Spleen (tissue), 11 donors: ENCODE results near the gene XYLT1. TPM values are rescaled to one million over a fixed set of nuclear protein-coding genes. Genes with fewer than 3 reads are reported as not detected.

Source experiments
- DNase-seq: peaks from one replicate; pipeline ENCODE4 v3.0.0-alpha.2; 2020
- H3K27ac ChIP-seq, 8 donors: fragments of 200-600 bp; sonication (generic) in 7 of 8; 1 replicate in 4 of 8; 2 replicates in 4 of 8; pipeline versions ENCODE4 v1.5.0 to v1.8.0; 2016 to 2021; ENCODE audit warnings: inconsistent platforms in 4 of 8, mild to moderate bottlenecking in 4 of 8, moderate library complexity in 1 of 8
- H3K27me3 ChIP-seq, 7 donors: fragments of 200-600 bp; sonication (generic) in 6 of 7; replicated peaks in 1 of 7; 1 replicate in 4 of 7; 2 replicates in 3 of 7; pipeline versions ENCODE4 v1.5.0 to v1.8.0; 2016 to 2021; ENCODE audit warnings: inconsistent platforms in 3 of 7, mild to moderate bottlenecking in 1 of 7
- H3K36me3 ChIP-seq, 6 donors: fragments of 200-600 bp; sonication (generic) in 5 of 6; 1 replicate in 4 of 6; 2 replicates in 2 of 6; pipeline versions ENCODE4 v1.5.0 to v1.8.0; 2016 to 2021; ENCODE audit warnings: inconsistent platforms in 2 of 6
- H3K4me1 ChIP-seq, 6 donors: fragments of 200-600 bp; sonication (generic) in 5 of 6; 1 replicate in 3 of 6; 2 replicates in 3 of 6; pipeline versions ENCODE4 v1.5.0 to v1.8.0; 2016 to 2021; ENCODE audit warnings: inconsistent platforms in 3 of 6
- H3K4me3 ChIP-seq, 8 donors: fragments of 200-600 bp; sonication (generic) in 7 of 8; 1 replicate in 4 of 8; 2 replicates in 4 of 8; pipeline versions ENCODE4 v1.5.0 to v1.8.0; 2016 to 2021; ENCODE audit warnings: inconsistent platforms in 4 of 8, mild to moderate bottlenecking in 4 of 8, moderate library complexity in 2 of 8
- H3K9me3 ChIP-seq, 8 donors: fragments of 200-600 bp; sonication (generic) in 7 of 8; 1 replicate in 4 of 8; 2 replicates in 4 of 8; pipeline versions ENCODE4 v1.5.0 to v1.8.0; 2016 to 2021; ENCODE audit warnings: inconsistent platforms in 4 of 8
- CTCF ChIP-seq, 11 experiments: fragments of 200-600 bp in 7 of 11; fragments of 450-650 bp in 4 of 11; sonication (generic) in 4 of 11; IDR thresholded peaks in 8 of 11; conservative IDR thresholded peaks in 3 of 11; 1 replicate in 7 of 11; 2 replicates in 4 of 11; pipeline versions ENCODE4 v1.4.0 to v1.8.0; 2016 to 2021; ENCODE audit warnings: antibody characterized with exemption in 11 of 11, inconsistent platforms in 4 of 11, mild to moderate bottlenecking in 1 of 11
- POLR2A ChIP-seq, 3 donors: fragments of 450-650 bp; IDR thresholded peaks; one replicate each; pipeline ENCODE4 v1.5.1; 2017; ENCODE audit warnings: antibody characterized with exemption in 3 of 3, mild to moderate bottlenecking in 1 of 3
- POLR2AphosphoS5 ChIP-seq, 3 donors: sonication (generic); formaldehyde crosslinking; IDR thresholded peaks; one replicate each; pipeline ENCODE4 v1.5.1; 2017; ENCODE audit warnings: antibody characterized with exemption in 3 of 3
- WGBS, 5 donors: extraction: QIAGEN DNeasy Blood & Tissue Kit in 3 of 5; methylation state at CpG; one replicate each; pipeline versions ENCODE4 v1.1.5 to v1.1.7; 2013 to 2018; 5-methylcytosine and 5-hydroxymethylcytosine counted together
- intact Hi-C: fragments of 100-400 bp; cut with DNase I; formaldehyde crosslinking; loops from one replicate; pipeline ENCODE4 v1.15.0; 2023; ENCODE audit warnings: low total_unique reads
- polyA plus RNA-seq, 3 donors: library from polyadenylated mRNA; stranded (reverse); fragments of 200-250 nt; gene quantifications; one replicate each; pipeline ENCODE4 v1.2.1, GENCODE V29; 2013
- total RNA-seq, 7 donors: library from RNA; depleted of rRNA in 3 of 7; stranded (reverse); fragments of >200 nt in 3 of 7; fragmentation: NEBNext Ultra II Directional in 4 of 7; extraction: Animal tissue kit (Norgen Biotek cat#: 25700) in 4 of 7; gene quantifications; one replicate each; pipeline versions ENCODE4 v1.1.0 to v1.2.1, GENCODE V29; 2016 to 2021
- donor health status: healthy with polysubstance abuse.
- donor health status: DM: no; HTN: no; CAD: no; lungs with moderate emphysema.
- donor health status: DM: no; HTN: no; CAD: no.
- donor health status: Bipolar disorder and iron deficiency.
- donor health status: healthy.
- donor health status: DM: no; HTN: no; CAD: no.
- donor health status: DM: yes; HTN: yes; CAD: no.

XYLT1 gene
- total and polyA plus RNA-seq, 10 donors, result 2.1 to 40.7 (median 23.5) TPM

DNA sequence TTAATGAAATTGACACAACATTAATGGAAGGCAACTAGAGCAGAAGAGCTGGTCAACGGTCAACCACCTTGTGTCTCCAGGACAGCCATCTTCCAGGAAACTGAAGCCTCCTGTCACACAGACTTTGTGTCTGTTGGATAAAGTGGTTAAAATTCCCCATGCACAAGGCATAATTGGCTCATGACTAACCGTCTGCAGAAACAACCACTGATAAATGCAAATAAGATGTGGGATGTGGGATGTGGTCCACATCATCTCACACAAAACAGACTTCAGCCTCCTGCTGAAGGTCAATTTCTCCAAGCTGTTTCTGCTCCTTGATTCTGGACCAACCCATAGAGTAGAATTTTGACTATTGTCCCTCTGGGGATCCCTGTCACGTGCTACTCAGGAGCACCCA, 26.9 kb upstream of the XYLT1 start:
- no peak overlapping the region for H3K4me3 ChIP-seq
- H3K4me1 ChIP-seq, result no peaks in the 10 kb centered on the region
- H3K27ac ChIP-seq, result no peak overlapping the region
- peaks cover 0 to 5% (median 0%) of the 10 kb centered on the region in 8 donors for H3K9me3 ChIP-seq
- intact Hi-C loops, result no loop called here
- no peak for DNase-seq
- WGBS, 5 donors, result 67 to 85% (median 84%) methylated on average over 3 of the region's 3 CpGs
- H3K36me3 ChIP-seq, result no peaks in the 10 kb centered on the region
- no peak for TF ChIP-seq POLR2A (IDR thresholded peaks at IDR 0.05)
- TF ChIP-seq POLR2AphosphoS5 (IDR thresholded peaks at IDR 0.05), result no peak
- no peak for TF ChIP-seq CTCF (IDR thresholded peaks at IDR 0.05 in 8 of 11, conservative IDR thresholded peaks at IDR 0.05 in 3 of 11)
- no peaks in the 10 kb centered on the region for H3K27me3 ChIP-seq

GRCh38 chr16:17496891-17497290, 26.1 kb upstream of the XYLT1 start:
- intact Hi-C loops, result no loop called here
- TF ChIP-seq POLR2AphosphoS5 (IDR thresholded peaks at IDR 0.05) (no peak), CTCF (IDR thresholded peaks at IDR 0.05 in 8 of 11, conservative IDR thresholded peaks at IDR 0.05 in 3 of 11) (no peak), POLR2A (IDR thresholded peaks at IDR 0.05) (no peak)
- DNase-seq, result no peak
- H3K4me1 ChIP-seq, result no peaks in the 10 kb centered on the region
- no peaks in the 10 kb centered on the region for H3K36me3 ChIP-seq
- H3K27me3 ChIP-seq, result no peaks in the 10 kb centered on the region
- H3K27ac ChIP-seq, result no peak overlapping the region
- H3K9me3 ChIP-seq, result peaks cover 0 to 10% (median 2%) of the 10 kb centered on the region in 8 donors
- H3K4me3 ChIP-seq, result no peak overlapping the region

DNA sequence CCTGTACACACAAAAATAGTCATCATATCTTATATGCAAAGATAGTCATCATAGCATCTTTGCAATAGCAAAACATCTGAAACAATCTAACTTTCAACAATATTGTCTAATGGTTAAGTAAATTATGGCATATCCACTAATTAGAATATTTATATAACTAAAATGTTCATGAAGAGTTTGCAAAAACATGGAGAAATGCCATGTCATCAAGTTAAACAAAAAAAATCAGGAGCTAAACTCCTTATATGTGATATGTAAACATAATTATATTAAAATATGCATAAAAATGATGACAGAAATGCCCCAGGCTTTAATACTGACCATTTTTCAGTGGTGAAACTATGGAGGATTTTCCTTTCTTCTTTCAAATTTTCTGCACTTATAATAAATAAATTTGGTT, 22.3 kb upstream of the XYLT1 start:
- H3K27me3 ChIP-seq, result no peaks in the 10 kb centered on the region
- intact Hi-C loops, result no loop called here
- peaks cover 0 to 10% (median 2%) of the 10 kb centered on the region in 8 donors for H3K9me3 ChIP-seq
- no peaks in the 10 kb centered on the region for H3K36me3 ChIP-seq
- H3K4me3 ChIP-seq, result no peak overlapping the region
- H3K4me1 ChIP-seq, result no peaks in the 10 kb centered on the region
- H3K27ac ChIP-seq, result no peak overlapping the region
- no peak for DNase-seq
- no peak for TF ChIP-seq CTCF (IDR thresholded peaks at IDR 0.05 in 8 of 11, conservative IDR thresholded peaks at IDR 0.05 in 3 of 11)
- TF ChIP-seq POLR2AphosphoS5 (IDR thresholded peaks at IDR 0.05), result no peak
- no peak for TF ChIP-seq POLR2A (IDR thresholded peaks at IDR 0.05)

DNA sequence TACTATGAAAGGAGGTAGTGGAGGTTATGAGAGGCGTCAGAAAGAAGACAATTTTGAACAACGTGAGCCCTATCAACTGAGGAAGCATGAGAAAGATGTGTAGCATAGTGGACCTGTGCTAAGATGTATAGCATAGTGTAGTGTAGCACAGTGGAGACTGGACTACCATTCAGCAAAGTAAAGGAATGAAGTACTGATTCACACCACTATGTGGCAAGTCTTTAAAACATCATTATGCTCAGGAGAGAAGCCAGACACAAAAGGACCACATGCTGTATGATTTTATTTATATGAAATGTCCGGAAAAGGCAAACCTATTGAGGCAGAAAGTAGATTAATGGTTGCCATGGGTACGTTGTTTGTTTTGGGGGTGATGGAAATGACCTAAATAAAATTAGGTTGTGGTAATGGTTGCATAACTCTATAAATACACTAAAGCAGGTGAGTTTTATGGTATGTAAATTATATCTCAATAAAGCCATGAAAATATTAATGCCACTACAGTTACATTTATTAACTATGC, 20.4 kb upstream of the XYLT1 start:
- no peak overlapping the region for H3K27ac ChIP-seq
- no peak for DNase-seq
- 69 to 82% (median 76%) methylated on average over 4 of the region's 4 CpGs for WGBS, 5 donors
- H3K4me3 ChIP-seq, result no peak overlapping the region
- intact Hi-C loops, result no loop called here
- TF ChIP-seq POLR2A (IDR thresholded peaks at IDR 0.05) (no peak), CTCF (IDR thresholded peaks at IDR 0.05 in 8 of 11, conservative IDR thresholded peaks at IDR 0.05 in 3 of 11) (no peak), POLR2AphosphoS5 (IDR thresholded peaks at IDR 0.05) (no peak)
- no peaks in the 10 kb centered on the region for H3K4me1 ChIP-seq
- no peaks in the 10 kb centered on the region for H3K36me3 ChIP-seq
- H3K9me3 ChIP-seq, result peaks cover 0 to 10% (median 2%) of the 10 kb centered on the region in 8 donors
- no peaks in the 10 kb centered on the region for H3K27me3 ChIP-seq
